GM21528 (cell line): ENCODE results near the gene LYRM9.
"Not testable (repeated sequence)": the region's sequence is repeated elsewhere in the genome, so short reads cannot be mapped to it uniquely, and the experiment has no call there.

Experiments
- ATAC-seq: cut with Tn5 transposase; IDR thresholded peaks from one replicate; pipeline ENCODE4 v1.9.1; 2021; ENCODE audit warnings: mild to moderate bottlenecking, moderate library complexity; ENCODE audit not compliant: unreplicated experiment, low FRiP score

Gene LYRM9

GRCh38 chr17:27846042-27846655 is 47.0 kb downstream of the LYRM9 start:
- no peak for ATAC-seq

- ATAC-seq: no peak
Observed at GRCh38 chr17:27845264-27846041, 47.7 kb downstream of the LYRM9 start.

- ATAC-seq: no peak
Observed at GRCh38 chr17:27840688-27841087, 52.5 kb downstream of the LYRM9 start.

GRCh38 chr17:27840406-27840678 is 52.8 kb downstream of the LYRM9 start:
- not testable (repeated sequence) for ATAC-seq

- not testable (repeated sequence) for ATAC-seq
Observed at GRCh38 chr17:27839571-27840405, 53.4 kb downstream of the LYRM9 start.

GRCh38 chr17:27838607-27839006 is 54.6 kb downstream of the LYRM9 start:
- ATAC-seq: not testable (repeated sequence)

- ATAC-seq: not testable (repeated sequence)
Observed at GRCh38 chr17:27837769-27838168, 55.4 kb downstream of the LYRM9 start.

- ATAC-seq: no peak
Observed at GRCh38 chr17:27836651-27837050, 56.5 kb downstream of the LYRM9 start.

- ATAC-seq: no peak
Observed at GRCh38 chr17:27834571-27834970, 58.6 kb downstream of the LYRM9 start.

- no peak for ATAC-seq
Observed at GRCh38 chr17:27832831-27833230, 60.3 kb downstream of the LYRM9 start.

GRCh38 chr17:27829888-27830287 is 63.3 kb downstream of the LYRM9 start:
- not testable (repeated sequence) for ATAC-seq

GRCh38 chr17:27829143-27829711 is 63.9 kb downstream of the LYRM9 start:
- not testable (repeated sequence) for ATAC-seq
